ENCODE data around the gene XYLT1. TPM values are rescaled to one million over a fixed set of nuclear protein-coding genes. Genes with fewer than 3 reads are reported as not detected.

The XYLT1 gene
- polyA plus RNA-seq, 1 of the 3 experiments (the other 2 are of a cell fraction) = 17.6 TPM

GRCh38 chr16:17196526-17196925, 274.2 kb downstream of the XYLT1 start:
- no peak overlapping the region for H3K27ac ChIP-seq (ENCODE audit: low read depth in 2 of 2, low read length in 1 of 2)
- no peak overlapping the region for H2AFZ ChIP-seq (ENCODE audit: low read depth)
- H3K9me3 ChIP-seq = no peaks in the 10 kb centered on the region
- H3K79me2 ChIP-seq (ENCODE audit: insufficient read depth) = peaks cover 72% of the 10 kb centered on the region
- H3K36me3 ChIP-seq (replicated peaks in 1 of 2; ENCODE audit: control insufficient read depth in 1 of 2, insufficient read depth in 2 of 2, low read length in 1 of 2) = peaks cover 15 to 74% of the 10 kb centered on the region in 2 experiments
- no peaks in the 10 kb centered on the region for H3K27me3 ChIP-seq (ENCODE audit: insufficient read depth)
- H4K20me1 ChIP-seq (ENCODE audit: insufficient read depth) = peaks cover 75% of the 10 kb centered on the region
- H3F3A ChIP-seq (replicated peaks; ENCODE audit: insufficient read depth) = peaks cover 36% of the 10 kb centered on the region
- no peaks in the 10 kb centered on the region for H3K4me1 ChIP-seq (ENCODE audit: control insufficient read depth in 1 of 2, insufficient read depth in 2 of 2, low read depth in 1 of 2, low read length in 1 of 2)
- ChIA-PET POLR2A (no interaction called here), CTCF (no interaction called here)
- no peak overlapping the region for H3K4me2 ChIP-seq
- TF ChIP-seq USF1 (IDR thresholded peaks at IDR 0.05; ENCODE audit: borderline replicate concordance, low read depth) = no peak
- 82% methylated on average over 3 of the region's 3 CpGs for WGBS (ENCODE audit: low lambda C conversion rate)
- no peak overlapping the region for H3K4me3 ChIP-seq (ENCODE audit: low read depth in 2 of 2, low read length in 1 of 2)
- no peak overlapping the region for H3K9ac ChIP-seq
- DNase-seq = no peak
- no peaks in the 10 kb centered on the region for H3K9me2 ChIP-seq

- peaks cover 55% of the 10 kb centered on the region for H3K79me2 ChIP-seq (ENCODE audit: insufficient read depth)
- no peaks in the 10 kb centered on the region for H3K9me3 ChIP-seq
- WGBS (ENCODE audit: low lambda C conversion rate) = 68% methylated on average over 7 of the region's 14 CpGs
- H3K27ac ChIP-seq (ENCODE audit: low read depth in 2 of 2, low read length in 1 of 2) = no peak overlapping the region
- peak; percentile 52 for DNase-seq
- H3K4me3 ChIP-seq (ENCODE audit: low read depth in 2 of 2, low read length in 1 of 2) = no peak overlapping the region; a peak in 1 of 4 replicates
- H3K4me2 ChIP-seq = no peak overlapping the region
- POLR2A ChIA-PET = no interaction called here
- no peak overlapping the region for H2AFZ ChIP-seq (ENCODE audit: low read depth)
- no peaks in the 10 kb centered on the region for H3K9me2 ChIP-seq
- peaks cover 41% of the 10 kb centered on the region for H3F3A ChIP-seq (replicated peaks; ENCODE audit: insufficient read depth)
- TF ChIP-seq SIN3A (IDR thresholded peaks at IDR 0.05; ENCODE audit: borderline replicate concordance, low read depth, low read length) (no peak), RAD21 (IDR thresholded peaks at IDR 0.05; ENCODE audit: low read length) (peak; percentile 64), JUND (IDR thresholded peaks at IDR 0.05) (no peak), SMC3 (IDR thresholded peaks at IDR 0.05; ENCODE audit: low read depth, low read length) (peak; percentile 50), CTCF (IDR thresholded peaks at IDR 0.05) (peak; percentile 81)
- H4K20me1 ChIP-seq (ENCODE audit: insufficient read depth) = peaks cover 70% of the 10 kb centered on the region
- H3K36me3 ChIP-seq (replicated peaks in 1 of 2; ENCODE audit: control insufficient read depth in 1 of 2, insufficient read depth in 2 of 2, low read length in 1 of 2) = peaks cover 15 to 79% of the 10 kb centered on the region in 2 experiments
- no peak overlapping the region for H3K9ac ChIP-seq
- H3K27me3 ChIP-seq (ENCODE audit: insufficient read depth) = no peaks in the 10 kb centered on the region
- CTCF ChIA-PET = interaction anchor here (0.6 to 2.1 kb wide), 23 partner anchors 9 to 345 kb away, joined by 3 to 9 read pairs (median 3); no protein-coding TSS in a partner anchor
- H3K4me1 ChIP-seq (ENCODE audit: control insufficient read depth in 1 of 2, insufficient read depth in 2 of 2, low read depth in 1 of 2, low read length in 1 of 2) = no peaks in the 10 kb centered on the region
Measured at GRCh38 chr16:17194190-17194780, 276.5 kb downstream of the XYLT1 start.

- H3K79me2 ChIP-seq (ENCODE audit: insufficient read depth) = peaks cover 49% of the 10 kb centered on the region
- no peak for DNase-seq
- H3K9ac ChIP-seq = no peak overlapping the region
- H2AFZ ChIP-seq (ENCODE audit: low read depth) = no peak overlapping the region
- no peaks in the 10 kb centered on the region for H3K9me3 ChIP-seq
- POLR2A ChIA-PET = no interaction called here
- no peak overlapping the region for H3K4me2 ChIP-seq
- H3K4me1 ChIP-seq (ENCODE audit: control insufficient read depth in 1 of 2, insufficient read depth in 2 of 2, low read depth in 1 of 2, low read length in 1 of 2) = no peaks in the 10 kb centered on the region
- H3K36me3 ChIP-seq (replicated peaks in 1 of 2; ENCODE audit: control insufficient read depth in 1 of 2, insufficient read depth in 2 of 2, low read length in 1 of 2) = peaks cover 19 to 78% of the 10 kb centered on the region in 2 experiments
- H3K9me2 ChIP-seq = no peaks in the 10 kb centered on the region
- TF ChIP-seq USF2 (IDR thresholded peaks at IDR 0.05; ENCODE audit: borderline replicate concordance, low read depth, low read length) (no peak), FOSL2 (IDR thresholded peaks at IDR 0.05; ENCODE audit: borderline replicate concordance, low read depth) (no peak)
- H3K27me3 ChIP-seq (ENCODE audit: insufficient read depth) = no peaks in the 10 kb centered on the region
- H3K4me3 ChIP-seq (ENCODE audit: low read depth in 2 of 2, low read length in 1 of 2) = no peak overlapping the region
- 81% methylated on average over 6 of the region's 6 CpGs for WGBS (ENCODE audit: low lambda C conversion rate)
- peaks cover 37% of the 10 kb centered on the region for H3F3A ChIP-seq (replicated peaks; ENCODE audit: insufficient read depth)
- CTCF ChIA-PET = interaction anchor here (0.6 to 2.1 kb wide), 15 partner anchors 8 to 344 kb away, joined by 3 to 9 read pairs (median 3); no protein-coding TSS in a partner anchor
- H3K27ac ChIP-seq (ENCODE audit: low read depth in 2 of 2, low read length in 1 of 2) = no peak overlapping the region
- H4K20me1 ChIP-seq (ENCODE audit: insufficient read depth) = peaks cover 69% of the 10 kb centered on the region
Measured at GRCh38 chr16:17193566-17194100, 277.1 kb downstream of the XYLT1 start.

Data from SK-N-SH (cell line).